ENCODE results near the gene RNF227.
A peak's percentile ranks its signal among the peaks of the same experiment; 100 is the strongest.

The RNF227 gene

GRCh38 chr17:7940743-7941142 lies 24.7 kb upstream of the RNF227 start:
- H3K4me3 ChIP-seq (ENCODE audit: low read depth, low read length), result no peak overlapping the region
- no peak for TF ChIP-seq CTCF (IDR thresholded peaks at IDR 0.05; ENCODE audit: control insufficient read depth, extremely low read depth, insufficient read depth)
- no peak for DNase-seq (ENCODE audit: low read depth)

GRCh38 chr17:7940034-7940433 lies 23.9 kb upstream of the RNF227 start:
- DNase-seq (ENCODE audit: low read depth), result no peak
- no peak for TF ChIP-seq CTCF (IDR thresholded peaks at IDR 0.05; ENCODE audit: control insufficient read depth, extremely low read depth, insufficient read depth)
- H3K4me3 ChIP-seq (ENCODE audit: low read depth, low read length), result no peak overlapping the region

GRCh38 chr17:7935859-7936258 lies 19.8 kb upstream of the RNF227 start:
- TF ChIP-seq CTCF (IDR thresholded peaks at IDR 0.05; ENCODE audit: control insufficient read depth, extremely low read depth, insufficient read depth), result no peak
- DNase-seq (ENCODE audit: low read depth), result no peak
- no peak overlapping the region for H3K4me3 ChIP-seq (ENCODE audit: low read depth, low read length)

GRCh38 chr17:7932949-7933348 lies 16.9 kb upstream of the RNF227 start:
- TF ChIP-seq CTCF (IDR thresholded peaks at IDR 0.05; ENCODE audit: control insufficient read depth, extremely low read depth, insufficient read depth), result peak; percentile 16; the same call in 1 of the 2 replicates
- peak overlapping the region; percentile 93 for H3K4me3 ChIP-seq (ENCODE audit: low read depth, low read length)
- no peak for DNase-seq (ENCODE audit: low read depth)

- H3K4me3 ChIP-seq (ENCODE audit: low read depth, low read length), result peak overlapping the region; percentile 93
- no peak for TF ChIP-seq CTCF (IDR thresholded peaks at IDR 0.05; ENCODE audit: control insufficient read depth, extremely low read depth, insufficient read depth)
- DNase-seq (ENCODE audit: low read depth), result no peak
Observed at GRCh38 chr17:7932483-7932891, 16.4 kb upstream of the RNF227 start.

GRCh38 chr17:7931709-7932482 lies 15.8 kb upstream of the RNF227 start, which contains the start of the genes CNTROB and TRAPPC1:
Gene CNTROB, plus strand, starts transcription at chr17:7932206. Its CDS starts 874 bp downstream, at chr17:7933080.
Gene TRAPPC1, minus strand, starts transcription at chr17:7931946. Its CDS starts 117 bp downstream, at chr17:7931829.
- H3K4me3 ChIP-seq (ENCODE audit: low read depth, low read length), result peak within 1 kb of the TSS; percentile 93
- TF ChIP-seq CTCF (IDR thresholded peaks at IDR 0.05; ENCODE audit: control insufficient read depth, extremely low read depth, insufficient read depth), result no peak
- DNase-seq (ENCODE audit: low read depth), result peak; percentile 96

Data from LNCaP clone FGC (cell line).